AG09309 (cell line): Measurements from ENCODE around the gene CCDC136.

Source experiments
- DNase-seq: peaks from one replicate; pipeline ENCODE4 v3.0.0-alpha.2; 2010; ENCODE audit warnings: low read depth
- H3K4me3 ChIP-seq: 2 replicates; pipeline ENCODE4 v1.5.1; 2011; ENCODE audit warnings: mild to moderate bottlenecking, low read depth, low read length, moderate library complexity; ENCODE audit not compliant: control insufficient read depth
- TF ChIP-seq, protein P1 (sequence below): IDR thresholded peaks from 2 replicates; pipeline ENCODE4 v1.5.1; 2011; ENCODE audit warnings: mild to moderate bottlenecking, low read depth, low read length, inconsistent platforms; ENCODE audit not compliant: insufficient read depth, control insufficient read depth; ENCODE audit errors: missing control alignments

CCDC136 gene

GRCh38 chr7:128810997-128811396, 19.2 kb downstream of the CCDC136 start:
- DNase-seq: no peak
- H3K4me3 ChIP-seq: no peak overlapping the region
- TF ChIP-seq, protein P1, sequence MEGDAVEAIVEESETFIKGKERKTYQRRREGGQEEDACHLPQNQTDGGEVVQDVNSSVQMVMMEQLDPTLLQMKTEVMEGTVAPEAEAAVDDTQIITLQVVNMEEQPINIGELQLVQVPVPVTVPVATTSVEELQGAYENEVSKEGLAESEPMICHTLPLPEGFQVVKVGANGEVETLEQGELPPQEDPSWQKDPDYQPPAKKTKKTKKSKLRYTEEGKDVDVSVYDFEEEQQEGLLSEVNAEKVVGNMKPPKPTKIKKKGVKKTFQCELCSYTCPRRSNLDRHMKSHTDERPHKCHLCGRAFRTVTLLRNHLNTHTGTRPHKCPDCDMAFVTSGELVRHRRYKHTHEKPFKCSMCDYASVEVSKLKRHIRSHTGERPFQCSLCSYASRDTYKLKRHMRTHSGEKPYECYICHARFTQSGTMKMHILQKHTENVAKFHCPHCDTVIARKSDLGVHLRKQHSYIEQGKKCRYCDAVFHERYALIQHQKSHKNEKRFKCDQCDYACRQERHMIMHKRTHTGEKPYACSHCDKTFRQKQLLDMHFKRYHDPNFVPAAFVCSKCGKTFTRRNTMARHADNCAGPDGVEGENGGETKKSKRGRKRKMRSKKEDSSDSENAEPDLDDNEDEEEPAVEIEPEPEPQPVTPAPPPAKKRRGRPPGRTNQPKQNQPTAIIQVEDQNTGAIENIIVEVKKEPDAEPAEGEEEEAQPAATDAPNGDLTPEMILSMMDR: no peak

- TF ChIP-seq, protein P1: no peak
- H3K4me3 ChIP-seq: no peak overlapping the region
- DNase-seq: no peak
These were observed 20.1 kb downstream of the CCDC136 start for GRCh38 chr7:128811631-128812430.

GRCh38 chr7:128812514-128813168, 20.9 kb downstream of the CCDC136 start:
- no peak for DNase-seq
- TF ChIP-seq, protein P1: no peak
- H3K4me3 ChIP-seq: no peak overlapping the region

DNA sequence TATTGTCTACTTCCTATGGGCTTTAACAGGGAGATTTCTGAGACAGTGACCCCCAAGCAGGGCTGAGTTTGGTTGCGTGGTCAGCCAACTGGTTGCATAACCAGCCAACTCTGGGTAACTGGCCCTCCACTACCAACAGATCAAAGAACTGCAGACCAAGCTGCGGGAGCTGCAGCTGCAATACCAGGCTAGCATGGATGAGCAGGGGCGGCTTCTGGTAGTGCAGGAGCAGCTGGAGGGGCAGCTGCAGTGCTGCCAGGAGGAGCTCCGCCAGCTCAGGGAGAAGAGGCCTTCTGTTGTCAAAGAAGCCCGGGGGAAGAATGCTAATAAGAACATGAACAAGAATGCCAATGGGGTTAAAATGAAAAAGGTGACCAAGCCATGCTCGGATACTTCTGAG, 22.7 kb downstream of the CCDC136 start:
- TF ChIP-seq, protein P1: no peak
- DNase-seq: no peak
- no peak overlapping the region for H3K4me3 ChIP-seq

DNA sequence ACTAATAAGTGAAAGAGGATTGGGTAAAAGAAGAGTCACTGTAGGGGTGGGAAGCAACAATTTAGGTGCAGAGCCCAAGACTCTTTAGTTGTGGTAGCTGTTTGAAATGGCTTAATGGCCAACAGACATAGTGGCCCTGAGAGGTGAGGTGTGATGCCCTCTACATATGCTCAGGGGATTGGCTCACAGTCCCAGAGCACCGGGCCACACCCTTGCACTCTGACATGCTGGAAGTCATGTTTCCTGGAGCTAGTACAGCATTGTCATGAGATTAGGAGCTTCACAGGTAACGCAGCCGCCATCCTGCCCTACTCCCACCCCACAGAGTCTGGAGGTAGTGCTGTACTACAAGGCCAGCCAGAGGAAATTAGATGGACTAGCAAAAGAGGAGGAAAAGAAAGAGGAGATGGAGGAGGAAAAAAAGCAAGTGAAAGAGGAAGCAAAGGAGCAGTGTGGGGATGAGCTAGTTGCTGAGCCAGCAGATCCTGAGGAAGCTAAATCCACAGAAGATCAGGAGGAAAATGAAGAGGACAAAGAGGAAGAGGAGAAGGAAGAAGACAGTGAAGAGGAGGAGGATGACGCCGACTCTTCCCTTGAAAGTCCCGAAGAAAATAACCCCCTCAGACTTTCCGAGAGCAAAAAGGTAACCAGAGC, 23.6 kb downstream of the CCDC136 start:
- H3K4me3 ChIP-seq: no peak overlapping the region
- TF ChIP-seq, protein P1: no peak
- no peak for DNase-seq

GRCh38 chr7:128818694-128819093, 26.9 kb downstream of the CCDC136 start:
- TF ChIP-seq, protein P1: no peak
- H3K4me3 ChIP-seq: no peak overlapping the region
- DNase-seq: no peak
